ENCODE measurements around the gene ABITRAM.
"Not testable (repeated sequence)": the region's sequence is repeated elsewhere in the genome, so short reads cannot be mapped to it uniquely, and the experiment has no call there.

Gene ABITRAM

GRCh38 chr9:108933231-108933717, 926 bp upstream of the ABITRAM start:
- no peak for DNase-seq

- DNase-seq = peak; percentile 93
Observed at GRCh38 chr9:108933718-108934322, 380 bp upstream of the ABITRAM start, which contains the start of gene ELP1. TSS of gene ELP1 (minus strand) at chr9:108934124. CDS start at chr9:108931146, 2,978 bp downstream.

- DNase-seq = no peak
Observed at GRCh38 chr9:108937561-108938305, 3.5 kb downstream of the ABITRAM start.

- no peak for DNase-seq
Observed at GRCh38 chr9:108939975-108940374, 5.8 kb downstream of the ABITRAM start.

- no peak for DNase-seq
Observed at GRCh38 chr9:108950168-108950567, 16.0 kb downstream of the ABITRAM start.

GRCh38 chr9:108951578-108951977, 17.4 kb downstream of the ABITRAM start:
- DNase-seq = no peak

GRCh38 chr9:108953983-108954574, 19.9 kb downstream of the ABITRAM start:
- DNase-seq = peak; percentile 55

- no peak for DNase-seq
Observed at GRCh38 chr9:108956022-108956630, 21.9 kb downstream of the ABITRAM start.

GRCh38 chr9:108956631-108957026, 22.4 kb downstream of the ABITRAM start:
- DNase-seq = no peak

GRCh38 chr9:108960331-108960730, 26.1 kb downstream of the ABITRAM start:
- no peak for DNase-seq

- DNase-seq = no peak
Observed at GRCh38 chr9:108961151-108961550, 27.0 kb downstream of the ABITRAM start.

GRCh38 chr9:108963459-108964143, 29.4 kb downstream of the ABITRAM start:
- no peak for DNase-seq

GRCh38 chr9:108967916-108968315, 33.7 kb downstream of the ABITRAM start:
- DNase-seq = no peak

- not testable (repeated sequence) for DNase-seq
Observed at GRCh38 chr9:108971392-108971791, 37.2 kb downstream of the ABITRAM start.

GRCh38 chr9:108972186-108972585, 38.0 kb downstream of the ABITRAM start:
- DNase-seq = no peak

- no peak for DNase-seq
Observed at GRCh38 chr9:108972626-108973209, 38.5 kb downstream of the ABITRAM start.

GRCh38 chr9:108973895-108974294, 39.7 kb downstream of the ABITRAM start:
- DNase-seq = no peak

- DNase-seq = no peak
Observed at GRCh38 chr9:108978205-108978604, 44.0 kb downstream of the ABITRAM start.

- no peak for DNase-seq
Observed at GRCh38 chr9:108980893-108981292, 46.7 kb downstream of the ABITRAM start.

GRCh38 chr9:108983885-108984284, 49.7 kb downstream of the ABITRAM start:
- DNase-seq = no peak
